Measurements from ENCODE around the gene SULT2B1. TPM values are rescaled to one million over a fixed set of nuclear protein-coding genes. Genes with fewer than 3 reads are reported as not detected.
A peak's percentile ranks its signal among the peaks of the same experiment; 100 is the strongest.

SULT2B1 gene
- total RNA-seq, 2 donors from 2014 or later = 1.0 TPM; not detected in 1

- TF ChIP-seq CTCF (IDR thresholded peaks at IDR 0.05) = no peak
- no peak for TF ChIP-seq POLR2A (IDR thresholded peaks at IDR 0.05)
- DNase-seq (no peak), ATAC-seq (no peak)
- H3K27ac ChIP-seq = peak overlapping the region in 2 of 4 donors; percentile 36 to 45
- H3K4me3 ChIP-seq = no peak overlapping the region
- WGBS, 2 donors = 78 to 82% methylated on average over 14 to 18 of the region's 19 CpGs
- H3K36me3 ChIP-seq (replicated peaks in 1 of 2; ENCODE audit: insufficient read depth in 1 of 2, low read depth in 2 of 2) = no peaks in the 10 kb centered on the region
- intact Hi-C loops (cut with DNase I) = no loop called here
- no peaks in the 10 kb centered on the region for H3K9me3 ChIP-seq
- H3K4me1 ChIP-seq = peaks cover 26% of the 10 kb centered on the region
- no peaks in the 10 kb centered on the region for H3K27me3 ChIP-seq
Measured at GRCh38 chr19:48552406-48553322, 692 bp downstream of the SULT2B1 start.

- 7 to 20% methylated on average over 11 to 16 of the region's 18 CpGs for WGBS, 2 donors
- peak overlapping the region in 3 of 4 donors; percentile 23 to 68 (median 62) for H3K27ac ChIP-seq
- intact Hi-C loops (cut with DNase I) = no loop called here
Measured at GRCh38 chr19:48553676-48554384, 1.9 kb downstream of the SULT2B1 start.

GRCh38 chr19:48554385-48555091 lies 2.6 kb downstream of the SULT2B1 start:
- ATAC-seq (peak; percentile 60), DNase-seq (peak in 3 of 4 donors; percentile 19 to 50 (median 40))
- Histone ChIP-seq H3K4me1 (peaks cover 30% of the 10 kb centered on the region), H3K27me3 (no peaks in the 10 kb centered on the region), H3K27ac (peak overlapping the region in 3 of 4 donors; percentile 23 to 68 (median 62)), H3K36me3 (replicated peaks in 1 of 2; ENCODE audit: insufficient read depth in 1 of 2, low read depth in 2 of 2) (no peaks in the 10 kb centered on the region), H3K9me3 (no peaks in the 10 kb centered on the region), H3K4me3 (no peak overlapping the region)
- no peak for TF ChIP-seq POLR2A (IDR thresholded peaks at IDR 0.05)
- TF ChIP-seq CTCF (IDR thresholded peaks at IDR 0.05) = no peak
- intact Hi-C loops (cut with DNase I) = no loop called here
- 53 to 72% methylated on average over 12 to 15 of the region's 16 CpGs for WGBS, 2 donors

More at GRCh38 chr19:48553676-48554384, 1.9 kb downstream of the SULT2B1 start:
- DNase-seq (peak; percentile 34 to 62 (median 52)), ATAC-seq (peak; percentile 58)
- no peaks in the 10 kb centered on the region for H3K9me3 ChIP-seq
- no peak overlapping the region for H3K4me3 ChIP-seq
- H3K36me3 ChIP-seq (replicated peaks in 1 of 2; ENCODE audit: insufficient read depth in 1 of 2, low read depth in 2 of 2) = no peaks in the 10 kb centered on the region
- H3K4me1 ChIP-seq = peaks cover 30% of the 10 kb centered on the region
- TF ChIP-seq POLR2A (IDR thresholded peaks at IDR 0.05) = no peak
- no peak for TF ChIP-seq CTCF (IDR thresholded peaks at IDR 0.05)
- H3K27me3 ChIP-seq = no peaks in the 10 kb centered on the region

- 64 to 75% methylated on average over 11 of the region's 11 CpGs for WGBS, 2 donors
- Histone ChIP-seq H3K4me1 (peaks cover 29% of the 10 kb centered on the region), H3K27me3 (no peaks in the 10 kb centered on the region), H3K27ac (no peak overlapping the region), H3K36me3 (replicated peaks in 1 of 2; ENCODE audit: insufficient read depth in 1 of 2, low read depth in 2 of 2) (no peaks in the 10 kb centered on the region), H3K4me3 (no peak overlapping the region), H3K9me3 (no peaks in the 10 kb centered on the region)
- ATAC-seq (no peak), DNase-seq (no peak)
- intact Hi-C loops (cut with DNase I) = no loop called here
- TF ChIP-seq POLR2A (IDR thresholded peaks at IDR 0.05) = no peak
- no peak for TF ChIP-seq CTCF (IDR thresholded peaks at IDR 0.05)
Measured at GRCh38 chr19:48556163-48556562, 4.2 kb downstream of the SULT2B1 start.

Data from body of pancreas (tissue), 4 donors.